GM12872 (cell line): ENCODE results near the gene NRBF2.

Experiments used
- CTCF ChIP-seq: IDR thresholded peaks from 3 replicates; pipeline ENCODE4 v1.5.1; 2011; ENCODE audit warnings: low read depth, mild to moderate bottlenecking, low read length, moderate library complexity; ENCODE audit not compliant: insufficient read depth

The NRBF2 gene

DNA sequence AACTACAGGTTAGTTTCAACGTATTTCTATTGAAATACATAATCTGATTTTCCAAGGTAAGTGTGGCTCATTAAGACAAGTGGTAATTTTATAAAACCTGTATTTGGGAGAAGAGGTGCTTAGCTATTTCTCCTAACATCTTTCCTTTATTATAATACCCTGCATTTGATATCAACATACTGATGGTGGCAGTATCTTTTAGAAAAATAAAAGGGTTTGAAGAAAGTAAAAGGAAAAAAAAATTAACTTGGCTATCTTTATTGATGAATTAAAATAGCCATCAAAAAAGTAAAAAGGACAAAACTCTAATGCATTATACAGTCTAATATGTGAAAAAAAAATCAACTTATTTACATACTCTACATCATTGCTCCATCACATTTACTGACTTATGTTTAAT is 68.0 kb downstream of the NRBF2 start:
- no peak for TF ChIP-seq CTCF
